ENCODE measurements around the gene RGS3.

Gene RGS3

GRCh38 chr9:113465599-113466140, 2.1 kb downstream of the RGS3 start:
- no peak for DNase-seq

DNA sequence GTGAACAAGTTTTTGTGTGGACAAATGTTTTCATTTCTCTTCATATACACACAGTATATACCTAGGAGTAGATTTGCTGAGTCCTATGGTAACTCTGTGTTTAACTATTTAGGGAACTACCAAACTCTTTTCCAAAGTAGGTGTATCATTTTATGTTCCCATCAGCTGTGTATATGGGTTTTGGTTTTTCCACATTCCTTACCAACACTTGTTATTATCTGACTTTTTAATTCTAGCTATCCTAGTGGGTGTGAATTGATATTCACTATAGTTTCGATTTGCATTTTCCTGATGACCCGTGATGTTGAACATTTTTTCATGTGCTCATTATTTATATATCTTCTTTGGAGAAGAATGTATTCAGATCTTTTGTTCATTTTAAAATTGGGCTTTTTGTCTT, 3.7 kb downstream of the RGS3 start:
- no peak for DNase-seq

GRCh38 chr9:113468716-113469448, 5.4 kb downstream of the RGS3 start:
- no peak for DNase-seq

DNA sequence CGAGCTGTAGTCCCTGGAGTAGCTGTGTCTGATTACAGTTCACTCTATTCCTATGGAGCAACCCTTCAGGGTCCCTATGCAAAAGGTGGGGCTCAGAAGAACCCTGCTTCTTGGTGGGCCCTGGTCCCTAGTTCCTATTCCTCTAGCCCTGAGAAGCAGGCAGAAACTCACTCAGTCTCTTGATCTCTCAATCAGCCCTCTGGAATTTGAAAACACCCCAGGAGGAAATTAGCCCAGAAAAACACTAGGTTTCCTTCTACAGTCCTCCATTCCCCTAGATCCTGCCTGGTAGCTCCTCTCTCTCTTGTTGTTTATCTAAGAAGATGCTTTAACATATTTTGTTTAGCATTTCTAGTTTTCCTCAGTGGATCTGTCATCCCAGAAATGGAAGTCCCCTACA, 7.6 kb downstream of the RGS3 start:
- DNase-seq: no peak

- DNase-seq: no peak
These were observed 8.0 kb downstream of the RGS3 start for GRCh38 chr9:113471566-113471965.

DNA sequence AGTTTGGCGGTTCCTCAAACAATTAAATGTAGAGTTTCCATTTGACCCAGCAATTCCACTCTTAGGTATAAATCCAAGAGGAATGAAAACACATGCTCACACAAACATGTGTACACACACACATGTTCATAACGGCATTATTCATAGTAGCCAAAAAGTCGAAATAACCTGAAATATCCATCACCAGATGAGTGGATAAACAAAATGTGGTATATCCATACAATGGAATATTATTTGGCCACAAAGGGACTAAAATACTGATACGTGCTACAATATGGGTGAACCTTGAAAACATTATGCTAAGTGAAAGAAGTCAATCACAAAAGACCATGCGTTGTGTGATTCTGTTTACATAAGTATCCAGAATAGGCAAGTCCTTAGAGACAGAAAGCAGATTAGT, 8.7 kb downstream of the RGS3 start:
- no peak for DNase-seq

DNA sequence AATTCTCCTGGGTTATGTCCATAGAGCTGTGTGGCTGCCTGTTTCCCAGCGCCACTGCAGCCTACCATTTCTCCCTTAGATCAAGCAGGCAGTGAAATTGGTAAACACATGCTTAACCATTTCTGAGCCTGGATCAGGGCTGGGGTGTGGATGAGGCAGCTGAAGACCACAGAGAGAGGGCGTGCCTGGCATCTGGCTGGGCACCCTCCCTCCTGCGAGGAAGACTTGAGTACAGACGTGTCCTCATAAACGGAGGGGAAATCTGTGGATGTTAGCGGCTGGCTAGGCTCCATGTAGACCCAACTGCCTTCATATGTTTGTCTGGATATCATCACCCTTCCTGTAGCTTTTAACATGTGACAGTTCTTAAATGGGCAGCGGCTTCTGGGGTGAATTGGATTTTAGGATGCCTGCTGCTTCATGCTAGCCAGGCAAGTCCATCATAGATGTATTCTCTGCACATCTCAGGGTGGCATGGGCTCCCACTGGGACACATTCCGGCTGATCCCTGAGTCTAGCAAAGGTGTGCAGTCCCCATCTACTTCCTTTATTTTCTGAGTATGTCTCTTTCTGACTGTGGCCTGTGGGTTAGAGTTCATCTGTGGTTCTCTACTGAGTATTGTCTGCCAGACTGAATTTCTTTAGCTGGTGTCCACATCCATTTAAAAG, 11.0 kb downstream of the RGS3 start:
- no peak for DNase-seq

- DNase-seq: no peak
These were observed 11.5 kb downstream of the RGS3 start for GRCh38 chr9:113475031-113475430.

DNA sequence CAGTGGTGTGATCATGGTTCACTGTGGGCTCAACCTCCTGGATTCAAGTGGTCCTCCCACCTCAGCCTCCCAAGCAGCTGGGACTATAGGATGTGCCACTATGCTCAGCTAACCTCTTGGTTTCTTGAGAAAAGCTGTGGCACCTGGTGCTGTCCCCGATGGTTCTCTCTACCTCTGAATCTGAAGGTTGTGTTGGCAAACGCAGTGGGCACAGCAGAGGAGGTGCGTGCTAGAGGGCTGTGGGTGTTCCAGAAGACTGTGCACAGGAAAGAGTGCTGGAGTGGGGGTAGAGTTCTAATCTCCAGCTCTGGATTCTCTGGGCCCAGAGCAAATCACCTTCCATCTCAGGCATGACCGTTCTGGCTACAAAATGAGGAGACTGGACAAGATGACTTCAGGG, 12.5 kb downstream of the RGS3 start:
- DNase-seq: no peak

DNA sequence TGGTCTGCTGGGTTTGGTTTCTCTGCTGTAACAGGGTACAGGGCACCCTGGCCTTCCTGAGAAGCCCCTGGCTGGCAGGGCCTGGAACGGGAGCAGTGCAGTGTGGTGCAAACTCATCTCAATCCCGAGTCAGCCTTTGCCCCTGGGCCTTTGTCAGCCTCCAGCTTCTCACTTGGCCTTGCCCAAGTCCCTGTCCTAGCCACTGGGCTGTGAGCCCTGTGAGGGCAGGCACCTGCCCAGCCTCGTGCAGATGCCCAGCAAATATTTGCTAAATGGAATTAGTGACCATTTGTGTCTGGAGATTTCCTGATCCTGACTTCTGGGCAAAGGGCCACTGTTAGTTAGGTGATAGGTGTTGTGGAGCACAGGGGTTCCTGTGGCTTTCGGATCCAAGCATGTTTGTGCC, 13.0 kb downstream of the RGS3 start:
- DNase-seq: no peak

GRCh38 chr9:113477058-113477457, 13.5 kb downstream of the RGS3 start:
- no peak for DNase-seq

DNA sequence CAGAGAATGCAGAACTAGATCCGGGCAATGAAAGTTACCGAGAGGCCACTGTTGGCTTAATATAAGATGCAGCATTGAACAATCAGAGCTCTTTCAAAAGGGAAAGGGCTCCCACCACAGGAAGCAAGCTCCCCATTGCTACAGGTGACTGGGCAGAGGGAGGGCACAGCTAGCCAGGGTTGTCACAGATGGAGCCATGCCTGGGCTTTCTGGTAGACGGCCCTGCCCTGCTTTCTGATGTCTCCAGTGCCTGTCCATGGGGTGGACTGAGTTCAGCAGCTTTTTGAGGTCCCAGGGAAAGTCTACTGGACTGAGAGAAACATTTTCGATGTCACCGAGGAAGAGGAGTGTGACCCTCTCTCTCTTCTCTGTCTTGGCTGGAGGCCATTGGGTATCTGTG, 14.1 kb downstream of the RGS3 start:
- DNase-seq: no peak

GRCh38 chr9:113479174-113479621, 15.7 kb downstream of the RGS3 start:
- DNase-seq: no peak

DNA sequence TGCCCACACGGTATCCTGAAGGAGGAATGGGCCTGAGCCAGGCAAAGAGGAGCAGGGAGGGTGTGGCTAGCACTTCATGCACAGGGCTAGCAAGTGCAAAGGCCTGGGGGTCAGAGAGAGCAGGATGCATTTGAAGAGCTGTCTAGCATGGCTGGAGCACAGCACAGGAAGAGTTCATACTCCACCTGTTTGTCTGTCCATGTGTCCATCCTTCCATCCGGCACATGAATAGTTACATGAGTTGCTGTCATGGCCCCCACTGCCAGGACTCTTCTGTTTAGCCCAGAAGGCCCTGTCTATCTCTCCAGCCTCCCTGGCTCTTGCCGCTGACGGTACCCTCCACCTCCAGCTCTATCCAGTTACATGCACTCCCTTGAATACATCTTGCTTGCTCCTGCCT, 17.1 kb downstream of the RGS3 start:
- no peak for DNase-seq

DNA sequence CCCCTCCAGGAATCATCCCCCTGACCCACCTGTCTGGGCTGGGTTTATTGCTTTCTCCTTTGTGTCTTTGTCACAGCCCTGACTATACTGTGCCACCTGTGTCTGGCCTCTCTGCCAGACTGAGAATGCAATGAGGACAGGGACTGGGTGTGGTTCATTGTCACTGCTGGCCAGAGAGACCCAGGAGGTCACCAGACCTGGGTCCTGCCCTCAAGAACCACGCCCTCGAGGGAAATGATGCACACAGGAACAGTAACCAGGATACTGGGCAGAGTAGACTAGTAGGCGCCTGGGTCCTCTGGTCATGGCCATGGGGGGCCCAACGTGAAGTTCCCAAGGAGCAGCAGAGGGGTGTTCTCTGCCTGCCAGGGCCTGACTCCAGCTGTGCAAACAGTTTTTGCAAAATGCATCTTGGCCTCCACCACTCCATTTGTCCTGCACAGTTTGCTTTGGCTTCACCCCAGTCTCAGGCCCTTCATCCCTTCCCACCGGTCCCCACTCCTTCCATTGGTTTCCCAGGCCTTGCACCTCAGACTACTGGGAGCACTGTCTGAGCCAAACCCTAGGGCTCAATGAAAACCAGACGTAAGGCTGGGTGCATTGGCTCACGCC, 17.8 kb downstream of the RGS3 start:
- DNase-seq: no peak

- no peak for DNase-seq
These were observed 18.8 kb downstream of the RGS3 start for GRCh38 chr9:113482341-113482740.

GRCh38 chr9:113482991-113483675, 19.6 kb downstream of the RGS3 start:
- no peak for DNase-seq

- no peak for DNase-seq
These were observed 20.2 kb downstream of the RGS3 start for GRCh38 chr9:113483676-113484257.

- no peak for DNase-seq
These were observed 20.8 kb downstream of the RGS3 start for GRCh38 chr9:113484258-113484730.

GRCh38 chr9:113485761-113486115, 22.2 kb downstream of the RGS3 start:
- no peak for DNase-seq

GRCh38 chr9:113486327-113486726, 22.8 kb downstream of the RGS3 start:
- no peak for DNase-seq

DNA sequence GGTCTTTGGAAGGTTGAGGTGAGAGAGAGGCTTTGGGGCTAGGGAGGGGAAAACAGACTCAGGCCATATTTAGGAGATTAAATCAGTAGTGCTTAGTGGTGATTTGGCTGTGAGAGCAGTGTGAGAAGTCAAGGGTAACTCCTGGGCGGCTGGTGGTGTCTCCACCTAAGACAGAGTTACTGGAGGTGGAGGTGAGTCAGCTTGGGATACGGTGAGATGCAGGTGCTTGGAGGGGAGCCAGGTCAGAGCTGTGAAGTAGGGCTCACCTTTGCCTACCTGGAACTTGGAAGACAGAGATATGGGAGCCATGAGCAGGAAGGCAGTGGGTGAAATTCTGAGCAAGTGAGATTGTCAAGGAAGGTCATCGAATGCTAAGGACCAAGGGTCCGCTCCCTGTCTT, 24.5 kb downstream of the RGS3 start:
- DNase-seq: no peak

DNA sequence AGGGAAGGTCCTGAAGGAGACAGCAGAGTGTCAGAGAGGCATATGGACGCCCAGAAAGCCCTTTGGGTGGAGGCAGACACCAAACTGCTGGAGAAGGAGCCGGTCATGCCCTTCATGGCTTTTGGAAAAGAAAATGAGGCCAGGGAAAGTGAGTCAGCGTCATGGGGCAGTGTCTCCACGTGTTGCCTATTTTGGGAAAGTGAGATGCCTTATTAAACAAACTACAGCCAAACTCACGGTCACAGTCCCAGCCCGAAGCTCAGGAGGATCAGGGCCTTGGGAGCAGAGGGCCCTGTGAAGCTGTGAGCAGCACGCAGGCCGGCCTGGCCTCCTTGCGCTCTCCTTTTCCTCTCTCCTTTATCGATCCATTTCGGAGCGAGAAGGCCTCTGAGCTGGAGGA, 25.0 kb downstream of the RGS3 start:
- no peak for DNase-seq
